GM18909 (cell line): Measurements from ENCODE around the gene FES.
"Not testable (repeated sequence)": the region's sequence is repeated elsewhere in the genome, so short reads cannot be mapped to it uniquely, and the experiment has no call there.

ENCODE experiments used
- ATAC-seq: cut with Tn5 transposase; IDR thresholded peaks from one replicate; pipeline ENCODE4 v1.9.1; 2021; ENCODE audit warnings: mild to moderate bottlenecking; ENCODE audit not compliant: unreplicated experiment, poor library complexity

FES gene

GRCh38 chr15:90883976-90884718 is at the start of gene FES:
TSS of gene FES (plus strand) at chr15:90884504. CDS start at chr15:90885046, 542 bp downstream.
- peak; percentile 42 for ATAC-seq

- ATAC-seq = no peak
Observed at GRCh38 chr15:90834626-90835025, 49.7 kb upstream of the FES start.

GRCh38 chr15:90836296-90836871 is 47.9 kb upstream of the FES start:
- ATAC-seq = no peak

GRCh38 chr15:90837094-90837493 is 47.2 kb upstream of the FES start:
- no peak for ATAC-seq

DNA sequence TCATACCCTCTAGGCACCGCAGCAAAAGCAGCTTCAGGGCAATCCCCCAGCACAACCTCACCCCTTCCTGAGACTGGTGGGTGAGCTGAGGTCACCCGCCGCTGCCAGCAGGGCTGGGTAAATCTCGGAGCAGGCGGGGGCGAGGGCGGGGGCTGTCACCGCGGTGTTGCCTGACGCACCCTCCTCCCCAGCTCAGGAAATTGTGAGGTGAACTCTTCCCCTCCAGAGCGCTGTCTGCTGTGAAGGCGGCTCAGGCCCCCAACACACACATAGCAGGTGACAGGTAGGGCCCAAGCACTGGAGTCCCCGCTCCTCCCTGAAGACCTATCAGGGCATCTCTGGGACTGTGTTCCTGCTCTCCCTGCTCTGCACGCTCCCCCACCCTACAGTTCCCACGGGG is 46.2 kb upstream of the FES start:
- peak; percentile 52 for ATAC-seq

DNA sequence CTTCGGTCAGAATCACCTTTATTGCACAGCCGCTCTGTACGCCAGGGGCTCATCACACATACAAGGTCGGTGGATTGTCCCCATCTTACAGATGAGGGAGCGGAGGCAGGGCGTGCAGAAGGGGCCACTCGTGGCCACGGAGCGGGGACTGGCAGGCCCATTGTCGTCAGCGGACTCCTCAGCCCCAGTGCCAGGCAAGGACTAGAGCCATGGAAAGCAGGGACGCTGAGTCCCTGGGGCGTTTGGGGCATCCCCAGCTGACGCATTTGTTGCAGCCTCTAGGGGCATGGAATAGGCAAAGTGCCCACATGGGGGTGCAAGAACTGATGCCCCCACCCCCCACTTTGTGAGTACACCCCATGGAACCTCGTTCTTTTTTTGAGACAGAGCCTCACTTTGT is 45.8 kb upstream of the FES start:
- no peak for ATAC-seq

GRCh38 chr15:90839187-90840071 is 44.9 kb upstream of the FES start:
- ATAC-seq = no peak

GRCh38 chr15:90840157-90840855 is 44.0 kb upstream of the FES start:
- no peak for ATAC-seq

DNA sequence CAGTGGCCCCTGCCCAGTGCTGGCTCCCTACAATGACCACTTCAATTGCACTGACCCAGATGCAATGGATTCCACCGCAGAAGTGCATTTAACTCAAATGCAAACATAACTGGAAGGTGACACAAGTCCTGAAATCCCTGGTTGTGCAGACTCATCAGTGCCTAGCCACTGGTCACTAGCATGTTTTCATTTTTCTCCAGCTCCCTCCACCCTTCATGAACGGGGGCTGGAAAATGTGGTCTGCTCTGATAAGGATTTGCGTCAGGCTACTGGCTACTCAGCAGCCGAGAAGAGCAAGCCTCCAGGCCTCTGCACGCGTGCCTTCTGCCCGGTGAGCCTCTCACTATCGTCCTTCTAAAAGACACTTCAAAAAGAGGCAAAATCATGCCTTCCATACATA is 43.4 kb upstream of the FES start:
- ATAC-seq = no peak

DNA sequence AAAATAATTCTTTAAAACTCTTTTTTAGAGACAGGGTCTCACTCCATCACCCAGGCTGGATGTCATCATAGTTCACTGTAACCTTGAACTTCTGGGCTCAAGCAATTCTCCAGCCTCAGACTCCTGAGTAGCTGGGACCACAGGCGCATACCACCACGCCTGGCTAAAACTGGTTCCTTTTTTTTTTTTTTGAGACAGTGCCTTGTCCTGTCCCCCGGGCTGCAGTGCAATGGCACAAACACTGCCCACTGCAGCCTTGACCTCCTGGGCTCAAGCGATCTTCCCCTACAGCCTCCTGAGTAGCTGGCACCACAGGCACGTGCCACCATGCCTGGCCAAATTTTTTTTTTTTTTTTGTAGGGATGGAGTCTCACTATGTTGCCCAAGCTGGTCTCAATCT is 39.6 kb upstream of the FES start:
- no peak for ATAC-seq

GRCh38 chr15:90845201-90845949 is 38.9 kb upstream of the FES start:
- peak; percentile 85 for ATAC-seq

GRCh38 chr15:90849424-90849823 is 34.9 kb upstream of the FES start:
- ATAC-seq = not testable (repeated sequence)

GRCh38 chr15:90851114-90851513 is 33.2 kb upstream of the FES start:
- ATAC-seq = no peak

DNA sequence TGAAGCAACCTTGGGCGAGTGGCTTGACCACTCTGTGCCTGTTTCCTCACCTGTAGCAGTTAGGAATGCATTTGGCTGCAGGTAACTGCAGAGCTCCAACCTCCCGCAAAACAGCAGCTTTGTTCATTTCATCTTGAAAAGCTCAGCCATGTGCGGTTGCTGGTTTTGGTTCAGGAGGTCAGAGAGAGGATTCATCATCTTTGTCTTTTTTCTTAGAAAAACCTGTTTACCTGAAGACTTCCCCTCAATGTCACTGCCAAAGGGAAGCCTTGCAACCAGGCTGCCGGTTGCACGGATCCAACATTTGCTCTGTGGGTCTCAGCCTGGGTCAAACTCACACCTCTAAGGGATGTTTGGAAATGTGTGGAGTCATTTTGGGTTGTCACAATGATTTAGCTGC is 32.4 kb upstream of the FES start:
- ATAC-seq = no peak

DNA sequence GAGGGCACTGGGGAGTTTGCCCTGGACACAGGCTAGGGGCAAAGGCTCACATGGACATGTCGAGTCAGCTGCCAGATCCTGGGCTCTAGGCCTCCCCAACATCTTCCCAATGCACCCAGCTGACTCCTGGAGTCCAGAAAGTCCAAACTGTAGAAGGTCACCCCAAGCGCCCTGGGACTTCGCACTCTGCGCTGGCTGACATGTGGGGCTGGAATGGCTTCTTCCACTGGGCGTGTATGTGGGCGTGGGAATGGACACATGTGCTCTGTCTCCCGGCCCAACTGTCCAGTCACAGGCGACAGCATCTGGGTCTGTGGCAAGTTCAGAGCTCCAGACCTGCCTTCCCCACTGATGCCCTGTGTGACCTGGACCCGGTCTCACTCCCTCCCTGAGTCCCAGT is 29.2 kb upstream of the FES start:
- no peak for ATAC-seq

DNA sequence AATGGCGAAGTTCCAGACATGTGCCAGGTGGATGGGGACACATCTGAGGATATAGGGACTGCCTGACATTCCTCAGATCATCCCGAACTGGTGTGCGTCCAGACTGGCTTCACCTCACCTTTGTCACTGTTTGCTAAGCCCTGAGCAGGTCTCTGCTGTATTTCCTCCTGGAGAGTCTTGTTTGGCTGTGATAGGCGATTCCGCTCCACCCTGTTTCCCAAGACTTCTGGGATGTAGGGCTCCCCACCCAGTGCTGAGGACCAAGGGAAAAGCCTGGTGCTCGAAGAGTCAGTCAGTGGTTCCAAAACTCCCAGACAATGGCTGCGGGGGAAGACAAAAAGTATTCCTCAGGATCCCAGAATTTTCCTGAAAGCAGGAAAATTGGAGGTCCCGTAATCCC is 27.0 kb upstream of the FES start:
- ATAC-seq = no peak

DNA sequence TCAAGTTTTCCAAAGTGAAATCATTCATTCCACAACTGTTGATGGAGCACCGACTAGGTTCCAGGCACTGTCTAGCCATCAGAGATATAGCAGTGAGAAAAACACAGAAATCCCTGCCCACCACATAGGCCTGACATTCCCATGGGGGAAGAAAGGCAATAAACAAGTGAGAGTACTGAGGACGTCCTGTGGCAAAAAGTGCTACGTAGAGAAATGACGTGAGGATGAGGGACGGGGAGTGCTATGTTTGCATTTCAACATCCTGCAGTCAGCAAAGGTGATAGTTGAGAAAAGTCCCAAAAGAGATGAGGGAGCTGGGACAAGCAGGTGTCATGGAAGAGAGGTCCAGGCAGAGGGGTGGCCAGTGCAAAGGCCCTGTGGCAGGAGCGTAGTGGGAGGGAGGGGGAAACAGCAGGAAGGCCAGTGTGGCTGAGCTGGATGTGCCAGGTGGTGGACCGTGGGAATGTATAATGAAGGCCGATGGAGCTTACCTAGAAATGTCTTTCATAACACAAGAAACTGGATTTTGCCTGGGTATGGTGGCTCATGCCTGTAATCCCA is 26.3 kb upstream of the FES start:
- no peak for ATAC-seq

DNA sequence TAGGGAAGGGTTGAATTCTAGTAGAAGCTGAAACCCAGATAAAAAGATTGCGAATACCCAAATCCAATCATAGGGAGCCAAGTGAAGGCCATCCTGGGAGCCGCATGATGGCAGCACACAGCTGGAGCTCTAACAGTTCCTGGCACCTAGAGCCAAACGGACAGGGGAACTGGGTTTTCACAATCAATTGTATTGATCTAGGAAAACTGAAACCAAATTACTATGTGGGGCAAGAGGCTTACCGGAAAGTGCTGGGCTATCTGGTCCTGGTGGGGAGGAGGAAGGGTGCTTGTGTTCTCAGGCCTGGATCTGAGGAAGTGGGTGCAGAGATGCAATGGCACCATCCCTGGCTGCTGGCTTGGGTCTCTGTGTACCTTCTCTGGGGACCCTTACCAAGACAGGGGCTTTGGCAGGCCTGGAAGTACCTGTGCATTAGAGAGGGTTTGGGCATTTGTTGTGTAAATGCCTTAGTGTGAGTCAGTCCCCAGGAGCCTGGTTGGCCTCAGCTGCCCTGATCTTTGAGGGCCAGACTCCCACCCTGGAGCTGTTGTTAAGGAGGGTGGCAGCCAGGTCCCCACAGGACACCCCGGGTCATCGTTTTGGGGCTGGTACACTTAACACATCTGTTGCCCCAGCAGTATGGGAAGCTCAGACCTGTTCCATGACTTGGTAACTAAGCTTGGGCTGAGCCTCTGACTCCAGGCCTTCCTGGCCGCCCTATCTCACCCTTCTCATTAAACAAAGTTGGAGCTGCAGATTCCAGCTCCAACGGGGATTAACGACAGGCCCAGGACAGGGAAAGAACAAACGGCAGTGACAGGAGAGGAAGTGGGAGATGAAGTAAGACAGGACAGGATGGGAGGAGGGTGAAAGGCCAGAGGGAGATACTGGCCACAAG is 24.8 kb upstream of the FES start:
- ATAC-seq = no peak

DNA sequence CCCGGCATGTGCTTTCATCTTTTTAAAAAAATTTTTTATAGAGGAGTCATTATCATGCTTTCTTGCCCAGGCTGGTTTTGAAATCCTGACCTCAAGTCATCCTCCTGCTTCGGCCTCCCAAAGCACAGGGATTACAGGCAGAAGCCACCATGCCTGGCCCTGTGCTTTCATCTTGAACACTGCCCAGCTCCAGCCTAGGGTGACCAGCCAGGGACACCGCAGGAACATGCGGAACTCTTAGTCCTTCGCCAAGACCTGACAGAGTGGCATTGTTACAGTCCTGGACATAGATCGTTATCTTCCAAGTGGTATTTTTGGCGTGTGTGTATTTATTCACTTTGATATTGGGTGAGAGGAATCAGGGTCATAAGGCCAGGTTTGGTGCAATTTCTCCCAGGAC is 23.9 kb upstream of the FES start:
- no peak for ATAC-seq
